K562 (cell line): Measurements from ENCODE around the gene IRAK3. TPM values are rescaled to one million over a fixed set of nuclear protein-coding genes. Genes with fewer than 3 reads are reported as not detected.

Source experiments
- AFF4 ChIP-seq: sonication (generic); formaldehyde crosslinking; IDR thresholded peaks from 2 replicates; pipeline ENCODE4 v1.8.0; 2023; ENCODE audit warnings: mild to moderate bottlenecking, missing genetic modification reagents
- FOXM1 ChIP-seq, 2 experiments: fragments of 450-650 bp in 1 of 2; sonication (generic) in 1 of 2; formaldehyde crosslinking in 1 of 2; IDR thresholded peaks; 2 replicates each; pipeline versions ENCODE4 v1.6.1 to v1.9.0; 2017 to 2022; ENCODE audit warnings: low read depth in 2 of 2, mild to moderate bottlenecking in 2 of 2, missing genetic modification reagents in 1 of 2, moderate library complexity in 1 of 2
- HLTF ChIP-seq: fragments of 450-650 bp; IDR thresholded peaks from 2 replicates; pipeline ENCODE4 v1.6.1; 2016
- IRF2 ChIP-seq: sonication (generic); formaldehyde crosslinking; IDR thresholded peaks from 2 replicates; pipeline ENCODE4 v1.8.1; 2022; ENCODE audit warnings: mild to moderate bottlenecking, missing genetic modification reagents
- MCM2 ChIP-seq: fragments of 450-650 bp; IDR thresholded peaks from 2 replicates; pipeline ENCODE4 v1.6.1; 2017; ENCODE audit warnings: low read depth, mild to moderate bottlenecking
- THRB ChIP-seq: fragments of 450-650 bp; formaldehyde crosslinking; conservative IDR thresholded peaks from 2 replicates; pipeline ENCODE4 v1.4.0; 2022; ENCODE audit warnings: mild to moderate bottlenecking, missing genetic modification characterization
- ZBTB34 ChIP-seq: fragments of 250-450 bp; sonication (Bioruptor Pico); IDR thresholded peaks from 2 replicates; pipeline ENCODE4 v1.8.0; 2021; ENCODE audit warnings: mild to moderate bottlenecking, moderate library complexity
- ZKSCAN3 ChIP-seq: fragments of 250-450 bp; sonication (Bioruptor Pico); IDR thresholded peaks from 2 replicates; pipeline ENCODE4 v1.4.0; 2020
- ZNF197 ChIP-seq: fragments of 200-800 bp; sonication (Bioruptor generic); IDR thresholded peaks from 2 replicates; pipeline ENCODE4 v1.6.1; 2016; ENCODE audit warnings: low read depth, missing genetic modification characterization, missing compliant biosample characterization
- polyA plus RNA-seq, 8 experiments: library from polyadenylated mRNA; depleted of rRNA in 4 of 8; stranded (reverse) in 5 of 8; unstranded in 3 of 8; fragments of >200 nt; fragmentation: Nextera tagmentation in 2 of 8; fragmentation: Illumina TruSeq in 1 of 8; extraction: Ambion mirVana in 2 of 8; extraction: Trizol in 1 of 8; gene quantifications; 2 replicates each; pipeline versions ENCODE4 v1.2.1 to v1.2.3, GENCODE V29; 2011 to 2014; ENCODE audit warnings: inconsistent platforms in 1 of 8, missing spikeins in 1 of 8
- total RNA-seq, 7 experiments: library from RNA; depleted of rRNA in 6 of 7; stranded (reverse); fragments of >200 nt in 6 of 7; fragmentation: Illumina TruSeq in 2 of 7; extraction: Trizol in 2 of 7; gene quantifications; 2 replicates each; pipeline versions ENCODE4 v1.2.1 to v1.2.3, GENCODE V29; 2011 to 2021; ENCODE audit warnings: low replicate concordance in 1 of 7

Gene IRAK3
- total and polyA plus RNA-seq, 9 of the 15 experiments (the other 6 are each of a cell fraction or from before 2014, with no cell fraction given) = 0.06 to 0.09 (median 0.07) TPM; not detected in 6

- TF ChIP-seq THRB (CRISPR knock-in tag) (no peak), IRF2 (CRISPR knock-in tag) (no peak), HLTF (no peak), MCM2 (no peak), ZKSCAN3 (CRISPR knock-in tag) (no peak), ZBTB34 (CRISPR knock-in tag) (no peak), FOXM1 (IDR thresholded peaks at IDR 0.05; ENCODE audit: low read depth) (no peak), FOXM1 (CRISPR knock-in tag; IDR thresholded peaks at IDR 0.05; ENCODE audit: low read depth) (no peak), ZNF197 (CRISPR knock-in tag) (no peak), AFF4 (no peak)
Measured at GRCh38 chr12:66159123-66159522, 29.9 kb upstream of the IRAK3 start (continued).
